GM23338 (cell line): ENCODE data around the gene PPP1R13L. TPM values are rescaled to one million over a fixed set of nuclear protein-coding genes. Genes with fewer than 3 reads are reported as not detected.

ENCODE experiments used
- CREB1 ChIP-seq: fragments of 250-450 bp; sonication (Bioruptor Pico); IDR thresholded peaks from 2 replicates; pipeline ENCODE4 v1.5.0; 2020; ENCODE audit warnings: low read depth, mild to moderate bottlenecking, moderate library complexity
- EZH2 ChIP-seq: fragments of 200-600 bp; sonication (generic); IDR thresholded peaks from one replicate; pipeline ENCODE4 v1.8.0; 2017; ENCODE audit warnings: antibody characterized with exemption, mild to moderate bottlenecking, low read depth; ENCODE audit not compliant: unreplicated experiment
- JUNB ChIP-seq: IDR thresholded peaks from one replicate; pipeline ENCODE4 v1.6.1; 2016; ENCODE audit warnings: antibody characterized with exemption; ENCODE audit not compliant: unreplicated experiment
- POLR2AphosphoS5 ChIP-seq: IDR thresholded peaks from 2 replicates; pipeline ENCODE4 v1.6.1; 2016; ENCODE audit warnings: antibody characterized with exemption, low read depth
- STAT1 ChIP-seq: IDR thresholded peaks from one replicate; pipeline ENCODE4 v1.6.1; 2016; ENCODE audit warnings: antibody characterized with exemption; ENCODE audit not compliant: unreplicated experiment
- polyA plus RNA-seq: library from polyadenylated mRNA; unstranded; fragments of >200 nt; fragmentation: Nextera tagmentation; extraction: Ambion mirVana; gene quantifications from 2 replicates; pipeline ENCODE4 v1.2.1, GENCODE V29; 2016
- total RNA-seq: library from RNA; depleted of rRNA; stranded (reverse); fragments of >200 nt; shearing (Covaris generic); gene quantifications from 2 replicates; pipeline ENCODE4 v1.2.3, GENCODE V29; 2014
- TF ChIP-seq, protein P1 (sequence below): fragments of 250-450 bp; sonication (Bioruptor Pico); IDR thresholded peaks from 2 replicates; pipeline ENCODE4 v1.5.0; 2020; ENCODE audit warnings: mild to moderate bottlenecking, moderate library complexity
- TF ChIP-seq, protein P2 (sequence below): IDR thresholded peaks from one replicate; pipeline ENCODE4 v1.6.1; 2018; ENCODE audit warnings: antibody characterized with exemption; ENCODE audit not compliant: unreplicated experiment
- TF ChIP-seq, protein P3 (sequence below): IDR thresholded peaks from 2 replicates; pipeline ENCODE4 v1.6.1; 2016; ENCODE audit warnings: antibody characterized with exemption

The PPP1R13L gene
- total and polyA plus RNA-seq, 2 experiments from 2014 or later = 9.6 to 15.5 TPM

DNA sequence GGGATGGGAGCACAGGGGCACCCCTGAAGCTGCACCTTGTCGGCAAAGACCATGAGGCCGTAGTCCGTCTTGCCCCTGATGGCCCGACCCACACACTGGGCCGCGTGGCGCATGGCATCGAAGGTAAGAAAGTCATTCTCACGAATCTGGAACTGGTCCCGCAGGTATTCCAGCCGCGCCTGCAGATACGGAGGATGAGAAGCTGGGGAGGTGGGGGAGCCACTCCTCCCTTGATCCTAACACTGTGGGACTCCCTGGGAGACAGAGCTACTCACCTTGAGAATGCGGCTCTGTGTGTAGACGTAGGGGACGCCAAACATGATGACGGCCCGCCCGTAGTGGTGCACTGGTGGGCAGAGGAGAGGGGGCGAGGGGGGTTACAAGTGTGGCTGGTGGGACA, 52.4 kb downstream of the PPP1R13L start (continued):
- TF ChIP-seq, protein P1, sequence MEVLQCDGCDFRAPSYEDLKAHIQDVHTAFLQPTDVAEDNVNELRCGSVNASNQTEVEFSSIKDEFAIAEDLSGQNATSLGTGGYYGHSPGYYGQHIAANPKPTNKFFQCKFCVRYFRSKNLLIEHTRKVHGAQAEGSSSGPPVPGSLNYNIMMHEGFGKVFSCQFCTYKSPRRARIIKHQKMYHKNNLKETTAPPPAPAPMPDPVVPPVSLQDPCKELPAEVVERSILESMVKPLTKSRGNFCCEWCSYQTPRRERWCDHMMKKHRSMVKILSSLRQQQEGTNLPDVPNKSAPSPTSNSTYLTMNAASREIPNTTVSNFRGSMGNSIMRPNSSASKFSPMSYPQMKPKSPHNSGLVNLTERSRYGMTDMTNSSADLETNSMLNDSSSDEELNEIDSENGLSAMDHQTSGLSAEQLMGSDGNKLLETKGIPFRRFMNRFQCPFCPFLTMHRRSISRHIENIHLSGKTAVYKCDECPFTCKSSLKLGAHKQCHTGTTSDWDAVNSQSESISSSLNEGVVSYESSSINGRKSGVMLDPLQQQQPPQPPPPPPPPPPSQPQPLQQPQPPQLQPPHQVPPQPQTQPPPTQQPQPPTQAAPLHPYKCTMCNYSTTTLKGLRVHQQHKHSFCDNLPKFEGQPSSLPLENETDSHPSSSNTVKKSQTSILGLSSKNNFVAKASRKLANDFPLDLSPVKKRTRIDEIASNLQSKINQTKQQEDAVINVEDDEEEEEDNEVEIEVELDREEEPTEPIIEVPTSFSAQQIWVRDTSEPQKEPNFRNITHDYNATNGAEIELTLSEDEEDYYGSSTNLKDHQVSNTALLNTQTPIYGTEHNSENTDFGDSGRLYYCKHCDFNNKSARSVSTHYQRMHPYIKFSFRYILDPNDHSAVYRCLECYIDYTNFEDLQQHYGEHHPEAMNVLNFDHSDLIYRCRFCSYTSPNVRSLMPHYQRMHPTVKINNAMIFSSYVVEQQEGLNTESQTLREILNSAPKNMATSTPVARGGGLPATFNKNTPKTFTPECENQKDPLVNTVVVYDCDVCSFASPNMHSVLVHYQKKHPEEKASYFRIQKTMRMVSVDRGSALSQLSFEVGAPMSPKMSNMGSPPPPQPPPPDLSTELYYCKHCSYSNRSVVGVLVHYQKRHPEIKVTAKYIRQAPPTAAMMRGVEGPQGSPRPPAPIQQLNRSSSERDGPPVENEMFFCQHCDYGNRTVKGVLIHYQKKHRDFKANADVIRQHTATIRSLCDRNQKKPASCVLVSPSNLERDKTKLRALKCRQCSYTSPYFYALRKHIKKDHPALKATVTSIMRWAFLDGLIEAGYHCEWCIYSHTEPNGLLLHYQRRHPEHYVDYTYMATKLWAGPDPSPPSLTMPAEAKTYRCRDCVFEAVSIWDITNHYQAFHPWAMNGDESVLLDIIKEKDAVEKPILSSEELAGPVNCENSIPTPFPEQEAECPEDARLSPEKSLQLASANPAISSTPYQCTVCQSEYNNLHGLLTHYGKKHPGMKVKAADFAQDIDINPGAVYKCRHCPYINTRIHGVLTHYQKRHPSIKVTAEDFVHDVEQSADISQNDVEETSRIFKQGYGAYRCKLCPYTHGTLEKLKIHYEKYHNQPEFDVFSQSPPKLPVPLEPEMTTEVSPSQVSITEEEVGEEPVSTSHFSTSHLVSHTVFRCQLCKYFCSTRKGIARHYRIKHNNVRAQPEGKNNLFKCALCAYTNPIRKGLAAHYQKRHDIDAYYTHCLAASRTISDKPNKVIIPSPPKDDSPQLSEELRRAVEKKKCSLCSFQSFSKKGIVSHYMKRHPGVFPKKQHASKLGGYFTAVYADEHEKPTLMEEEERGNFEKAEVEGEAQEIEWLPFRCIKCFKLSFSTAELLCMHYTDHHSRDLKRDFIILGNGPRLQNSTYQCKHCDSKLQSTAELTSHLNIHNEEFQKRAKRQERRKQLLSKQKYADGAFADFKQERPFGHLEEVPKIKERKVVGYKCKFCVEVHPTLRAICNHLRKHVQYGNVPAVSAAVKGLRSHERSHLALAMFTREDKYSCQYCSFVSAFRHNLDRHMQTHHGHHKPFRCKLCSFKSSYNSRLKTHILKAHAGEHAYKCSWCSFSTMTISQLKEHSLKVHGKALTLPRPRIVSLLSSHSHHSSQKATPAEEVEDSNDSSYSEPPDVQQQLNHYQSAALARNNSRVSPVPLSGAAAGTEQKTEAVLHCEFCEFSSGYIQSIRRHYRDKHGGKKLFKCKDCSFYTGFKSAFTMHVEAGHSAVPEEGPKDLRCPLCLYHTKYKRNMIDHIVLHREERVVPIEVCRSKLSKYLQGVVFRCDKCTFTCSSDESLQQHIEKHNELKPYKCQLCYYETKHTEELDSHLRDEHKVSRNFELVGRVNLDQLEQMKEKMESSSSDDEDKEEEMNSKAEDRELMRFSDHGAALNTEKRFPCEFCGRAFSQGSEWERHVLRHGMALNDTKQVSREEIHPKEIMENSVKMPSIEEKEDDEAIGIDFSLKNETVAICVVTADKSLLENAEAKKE = no peak
- TF ChIP-seq, protein P2, sequence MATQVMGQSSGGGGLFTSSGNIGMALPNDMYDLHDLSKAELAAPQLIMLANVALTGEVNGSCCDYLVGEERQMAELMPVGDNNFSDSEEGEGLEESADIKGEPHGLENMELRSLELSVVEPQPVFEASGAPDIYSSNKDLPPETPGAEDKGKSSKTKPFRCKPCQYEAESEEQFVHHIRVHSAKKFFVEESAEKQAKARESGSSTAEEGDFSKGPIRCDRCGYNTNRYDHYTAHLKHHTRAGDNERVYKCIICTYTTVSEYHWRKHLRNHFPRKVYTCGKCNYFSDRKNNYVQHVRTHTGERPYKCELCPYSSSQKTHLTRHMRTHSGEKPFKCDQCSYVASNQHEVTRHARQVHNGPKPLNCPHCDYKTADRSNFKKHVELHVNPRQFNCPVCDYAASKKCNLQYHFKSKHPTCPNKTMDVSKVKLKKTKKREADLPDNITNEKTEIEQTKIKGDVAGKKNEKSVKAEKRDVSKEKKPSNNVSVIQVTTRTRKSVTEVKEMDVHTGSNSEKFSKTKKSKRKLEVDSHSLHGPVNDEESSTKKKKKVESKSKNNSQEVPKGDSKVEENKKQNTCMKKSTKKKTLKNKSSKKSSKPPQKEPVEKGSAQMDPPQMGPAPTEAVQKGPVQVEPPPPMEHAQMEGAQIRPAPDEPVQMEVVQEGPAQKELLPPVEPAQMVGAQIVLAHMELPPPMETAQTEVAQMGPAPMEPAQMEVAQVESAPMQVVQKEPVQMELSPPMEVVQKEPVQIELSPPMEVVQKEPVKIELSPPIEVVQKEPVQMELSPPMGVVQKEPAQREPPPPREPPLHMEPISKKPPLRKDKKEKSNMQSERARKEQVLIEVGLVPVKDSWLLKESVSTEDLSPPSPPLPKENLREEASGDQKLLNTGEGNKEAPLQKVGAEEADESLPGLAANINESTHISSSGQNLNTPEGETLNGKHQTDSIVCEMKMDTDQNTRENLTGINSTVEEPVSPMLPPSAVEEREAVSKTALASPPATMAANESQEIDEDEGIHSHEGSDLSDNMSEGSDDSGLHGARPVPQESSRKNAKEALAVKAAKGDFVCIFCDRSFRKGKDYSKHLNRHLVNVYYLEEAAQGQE = no peak
- no peak for TF ChIP-seq STAT1
- TF ChIP-seq POLR2AphosphoS5 = no peak
- TF ChIP-seq JUNB = no peak
- no peak for TF ChIP-seq EZH2
- TF ChIP-seq CREB1 = no peak
- TF ChIP-seq, protein P3, sequence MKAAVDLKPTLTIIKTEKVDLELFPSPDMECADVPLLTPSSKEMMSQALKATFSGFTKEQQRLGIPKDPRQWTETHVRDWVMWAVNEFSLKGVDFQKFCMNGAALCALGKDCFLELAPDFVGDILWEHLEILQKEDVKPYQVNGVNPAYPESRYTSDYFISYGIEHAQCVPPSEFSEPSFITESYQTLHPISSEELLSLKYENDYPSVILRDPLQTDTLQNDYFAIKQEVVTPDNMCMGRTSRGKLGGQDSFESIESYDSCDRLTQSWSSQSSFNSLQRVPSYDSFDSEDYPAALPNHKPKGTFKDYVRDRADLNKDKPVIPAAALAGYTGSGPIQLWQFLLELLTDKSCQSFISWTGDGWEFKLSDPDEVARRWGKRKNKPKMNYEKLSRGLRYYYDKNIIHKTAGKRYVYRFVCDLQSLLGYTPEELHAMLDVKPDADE = no peak
